Cerebellar nuclear complex (tissue), 1 donor: ENCODE measurements around the gene CAMK2G.
"Not testable (repeated sequence)": the region's sequence is repeated elsewhere in the genome, so short reads cannot be mapped to it uniquely, and the experiment has no call there.

ENCODE experiments used
- DNase-seq, 2 experiments: peaks; one replicate each; lab custom pipeline; 2025; lab: John Stamatoyannopoulos, UW

CAMK2G gene

GRCh38 chr10:73791871-73792400 is 82.4 kb downstream of the CAMK2G start:
- no peak for DNase-seq

- DNase-seq, result no peak
Observed at GRCh38 chr10:73790886-73791625, 83.3 kb downstream of the CAMK2G start.

- DNase-seq, result no peak
Observed at GRCh38 chr10:73789659-73790055, 84.7 kb downstream of the CAMK2G start.

GRCh38 chr10:73788864-73789658 is 85.3 kb downstream of the CAMK2G start:
- no peak for DNase-seq

- not testable (repeated sequence) for DNase-seq
Observed at GRCh38 chr10:73787031-73787800, 87.1 kb downstream of the CAMK2G start.

- DNase-seq, result no peak
Observed at GRCh38 chr10:73786512-73786885, 87.9 kb downstream of the CAMK2G start.

- no peak for DNase-seq
Observed at GRCh38 chr10:73785721-73786511, 88.4 kb downstream of the CAMK2G start.

- DNase-seq, result peak; percentile 81 to 89
Observed at GRCh38 chr10:73785211-73785720, 89.1 kb downstream of the CAMK2G start, which contains the start of gene ZSWIM8. TSS of gene ZSWIM8 (plus strand) at chr10:73785606. CDS start at chr10:73785879, 273 bp downstream.

- DNase-seq, result no peak
Observed at GRCh38 chr10:73782749-73783085, 91.6 kb downstream of the CAMK2G start.

GRCh38 chr10:73781879-73782748 is 92.2 kb downstream of the CAMK2G start, which contains the start of gene CHCHD1:
TSS of gene CHCHD1 (plus strand) at chr10:73782048. CDS start at chr10:73782076, 28 bp downstream.
- peak in 1 of 2 experiments; percentile 29 for DNase-seq

GRCh38 chr10:73781548-73781878 is 92.8 kb downstream of the CAMK2G start:
- no peak for DNase-seq

- no peak for DNase-seq
Observed at GRCh38 chr10:73780966-73781365, 93.4 kb downstream of the CAMK2G start.

GRCh38 chr10:73780301-73780700 is 94.1 kb downstream of the CAMK2G start:
- no peak for DNase-seq

GRCh38 chr10:73779539-73780197 is 94.7 kb downstream of the CAMK2G start:
- DNase-seq, result no peak

- no peak for DNase-seq
Observed at GRCh38 chr10:73779018-73779417, 95.3 kb downstream of the CAMK2G start.

- no peak for DNase-seq
Observed at GRCh38 chr10:73774637-73775036, 99.7 kb downstream of the CAMK2G start.

- DNase-seq, result no peak
Observed at GRCh38 chr10:73773152-73773879, 101.0 kb downstream of the CAMK2G start.

GRCh38 chr10:73772281-73773151 is 101.8 kb downstream of the CAMK2G start:
- DNase-seq, result peak in 1 of 2 experiments; percentile 15
